Calu3 (cell line): ENCODE data around the gene CYP2A13. TPM values are rescaled to one million over a fixed set of nuclear protein-coding genes. Genes with fewer than 3 reads are reported as not detected.
"Not testable (repeated sequence)": the region's sequence is repeated elsewhere in the genome, so short reads cannot be mapped to it uniquely, and the experiment has no call there.

ENCODE experiments used
- BruUV-seq: library from RNA; stranded (reverse); fragments of 400-500 nt; replicated peaks from 2 replicates; lab custom pipeline; 2021; lab: Mats Ljungman, UMichigan
- CTCF ChIA-PET: fragments of 300-600 bp; sonication (Branson Sonifier 250); formaldehyde crosslinking; loops from one replicate; lab custom pipeline; 2022; ENCODE audit warnings: antibody characterized with exemption; lab: Charles Lee
- DNase-seq: peaks from one replicate; pipeline ENCODE4 v3.0.0; 2022
- H3K27ac Mint-ChIP-seq: one replicate; pipeline ENCODE4 v1.8.0; 2022; ENCODE audit warnings: mixed read lengths; ENCODE audit not compliant: unreplicated experiment
- H3K27me3 Mint-ChIP-seq: one replicate; pipeline ENCODE4 v1.8.0; 2022; ENCODE audit warnings: mixed read lengths; ENCODE audit not compliant: unreplicated experiment
- H3K36me3 Mint-ChIP-seq: one replicate; pipeline ENCODE4 v1.8.0; 2022; ENCODE audit warnings: mild to moderate bottlenecking, moderate library complexity, mixed read lengths; ENCODE audit not compliant: insufficient read depth, unreplicated experiment
- H3K4me1 Mint-ChIP-seq: one replicate; pipeline ENCODE4 v1.8.0; 2022; ENCODE audit warnings: mild to moderate bottlenecking, low read depth, mixed read lengths; ENCODE audit not compliant: unreplicated experiment
- H3K4me3 Mint-ChIP-seq: one replicate; pipeline ENCODE4 v1.8.0; 2022; ENCODE audit warnings: mild to moderate bottlenecking, low read depth, moderate library complexity, mixed read lengths; ENCODE audit not compliant: unreplicated experiment
- H3K9me3 Mint-ChIP-seq: one replicate; pipeline ENCODE4 v1.8.0; 2022; ENCODE audit warnings: low read depth, mixed read lengths; ENCODE audit not compliant: unreplicated experiment
- CTCF ChIP-seq: fragments of 200-600 bp; IDR thresholded peaks from one replicate; pipeline ENCODE4 v1.8.0; 2022; ENCODE audit warnings: antibody characterized with exemption; ENCODE audit not compliant: unreplicated experiment
- intact Hi-C: fragments of 100-400 bp; cut with micrococcal nuclease; formaldehyde crosslinking; loops from one replicate; pipeline ENCODE4 v1.10.0; 2022; ENCODE audit not compliant: unreplicated experiment
- total RNA-seq: library from RNA; stranded (reverse); gene quantifications from 2 replicates; pipeline ENCODE4 v1.2.3, GENCODE V29; 2022

The CYP2A13 gene
- total RNA-seq, 1 experiment from 2014 or later: not detected

GRCh38 chr19:41098762-41099161 lies 10.5 kb downstream of the CYP2A13 start:
- Mint-ChIP-seq H3K27ac (no peak overlapping the region), H3K36me3 (no peaks in the 10 kb centered on the region), H3K4me3 (no peak overlapping the region), H3K9me3 (peaks cover 12% of the 10 kb centered on the region), H3K27me3 (peaks cover 52% of the 10 kb centered on the region), H3K4me1 (no peaks in the 10 kb centered on the region)
- no peak for DNase-seq
- intact Hi-C loops: no loop called here
- no TSS peak for BruUV-seq
- CTCF ChIA-PET: interaction anchor here (0.6 kb wide), 1 partner anchor 14 kb away, joined by 3 read pairs; no protein-coding TSS in a partner anchor
- TF ChIP-seq CTCF: no peak

- H3K9me3 Mint-ChIP-seq: peaks cover 10% of the 10 kb centered on the region
- DNase-seq, BruUV-seq, H3K27ac Mint-ChIP-seq, intact Hi-C loops, H3K36me3 Mint-ChIP-seq, H3K4me1 Mint-ChIP-seq, CTCF ChIA-PET, H3K4me3 Mint-ChIP-seq: not testable (repeated sequence)
- peaks cover 33% of the 10 kb centered on the region for H3K27me3 Mint-ChIP-seq
Measured at GRCh38 chr19:41102210-41102609, 14.0 kb downstream of the CYP2A13 start.

GRCh38 chr19:41106177-41106576 lies 17.9 kb downstream of the CYP2A13 start:
- CTCF ChIA-PET: no interaction called here
- no peak overlapping the region for H3K4me3 Mint-ChIP-seq
- no TSS peak for BruUV-seq

GRCh38 chr19:41111296-41111695 lies 23.0 kb downstream of the CYP2A13 start:
- TF ChIP-seq CTCF: no peak
- no peak overlapping the region for H3K27ac Mint-ChIP-seq
- H3K27me3 Mint-ChIP-seq: peaks cover 34% of the 10 kb centered on the region
- H3K4me1 Mint-ChIP-seq: peaks cover 9% of the 10 kb centered on the region
- no TSS peak for BruUV-seq
- H3K9me3 Mint-ChIP-seq: no peaks in the 10 kb centered on the region
- intact Hi-C loops: no loop called here
- no peak for DNase-seq
- CTCF ChIA-PET: no interaction called here
- peaks cover 5% of the 10 kb centered on the region for H3K36me3 Mint-ChIP-seq
- H3K4me3 Mint-ChIP-seq: no peak overlapping the region

More at GRCh38 chr19:41106177-41106576, 17.9 kb downstream of the CYP2A13 start:
- Mint-ChIP-seq H3K27ac (no peak overlapping the region), H3K27me3 (peaks cover 10% of the 10 kb centered on the region), H3K9me3 (peaks cover 4% of the 10 kb centered on the region), H3K36me3 (peaks cover 5% of the 10 kb centered on the region), H3K4me1 (no peaks in the 10 kb centered on the region)
- TF ChIP-seq CTCF: no peak
- DNase-seq: no peak
- intact Hi-C loops: no loop called here

GRCh38 chr19:41111750-41112295 lies 23.6 kb downstream of the CYP2A13 start:
- Mint-ChIP-seq H3K36me3 (peaks cover 5% of the 10 kb centered on the region), H3K4me1 (peaks cover 9% of the 10 kb centered on the region), H3K27me3 (peaks cover 39% of the 10 kb centered on the region), H3K9me3 (no peaks in the 10 kb centered on the region), H3K27ac (no peak overlapping the region), H3K4me3 (no peak overlapping the region)
- DNase-seq: no peak
- intact Hi-C loops: no loop called here
- TF ChIP-seq CTCF: no peak
- no TSS peak for BruUV-seq
- CTCF ChIA-PET: no interaction called here
